Liver (tissue), 9 donors: ENCODE measurements around the gene CCDC63. TPM values are rescaled to one million over a fixed set of nuclear protein-coding genes. Genes with fewer than 3 reads are reported as not detected.

ENCODE experiments used
- DNase-seq: peaks from one replicate; pipeline ENCODE4 v3.0.0-alpha.2; 2017; ENCODE audit warnings: low spot score
- H3K27ac ChIP-seq, 2 donors: one replicate each; pipeline ENCODE4 v1.7.0; 2013; ENCODE audit warnings: inconsistent platforms in 2 of 2, low read length in 2 of 2, control low read depth in 1 of 2, low read depth in 1 of 2, mild to moderate bottlenecking in 1 of 2
- H3K27me3 ChIP-seq, 4 donors: one replicate each; pipeline versions ENCODE4 v1.6.1 to v1.7.0; 2013; ENCODE audit warnings: low read length in 3 of 4, inconsistent platforms in 1 of 4, mild to moderate bottlenecking in 1 of 4, moderate library complexity in 1 of 4; ENCODE audit not compliant: control insufficient read depth in 4 of 4, insufficient read depth in 4 of 4
- H3K36me3 ChIP-seq, 4 donors: one replicate each; pipeline versions ENCODE4 v1.6.1 to v1.7.0; 2013; ENCODE audit warnings: low read length in 3 of 4, mild to moderate bottlenecking in 3 of 4, low read depth in 1 of 4, moderate library complexity in 1 of 4; ENCODE audit not compliant: control insufficient read depth in 4 of 4, insufficient read depth in 3 of 4
- H3K4me1 ChIP-seq, 4 donors: one replicate each; pipeline versions ENCODE4 v1.6.1 to v1.7.0; 2013; ENCODE audit warnings: low read length in 3 of 4, mild to moderate bottlenecking in 3 of 4, moderate library complexity in 1 of 4; ENCODE audit not compliant: control insufficient read depth in 4 of 4, insufficient read depth in 4 of 4
- H3K4me3 ChIP-seq, 3 donors: one replicate each; pipeline versions ENCODE4 v1.6.1 to v1.7.0; 2013; ENCODE audit warnings: low read length in 3 of 3, control low read depth in 1 of 3, low read depth in 1 of 3, mild to moderate bottlenecking in 1 of 3
- H3K9ac ChIP-seq, 2 donors: one replicate each; pipeline ENCODE4 v1.7.0; 2013; ENCODE audit warnings: low read length in 2 of 2, mild to moderate bottlenecking in 2 of 2, moderate library complexity in 2 of 2, control low read depth in 1 of 2, low read depth in 1 of 2
- H3K9me3 ChIP-seq, 4 donors: one replicate each; pipeline versions ENCODE4 v1.6.1 to v1.7.0; 2013; ENCODE audit warnings: low read length in 3 of 4; ENCODE audit not compliant: control insufficient read depth in 4 of 4
- ATF3 ChIP-seq: IDR thresholded peaks from 2 replicates; pipeline ENCODE4 v1.6.1; 2016; ENCODE audit warnings: antibody characterized with exemption
- EGR1 ChIP-seq, 2 donors: IDR thresholded peaks; 2 replicates each; pipeline ENCODE4 v1.6.1; 2016 to 2018; ENCODE audit warnings: antibody characterized with exemption in 2 of 2, low read depth in 2 of 2
- GABPA ChIP-seq, 2 donors: IDR thresholded peaks in 1 of 2; conservative IDR thresholded peaks in 1 of 2; 2 replicates each; pipeline ENCODE4 v1.6.1; 2016; ENCODE audit warnings: antibody characterized with exemption in 2 of 2, mild to moderate bottlenecking in 1 of 2, moderate library complexity in 1 of 2
- JUND ChIP-seq, 2 donors: IDR thresholded peaks; 2 replicates each; pipeline ENCODE4 v1.6.1; 2016; ENCODE audit warnings: antibody characterized with exemption in 2 of 2
- NR2F2 ChIP-seq: IDR thresholded peaks from 2 replicates; pipeline ENCODE4 v1.6.1; 2016; ENCODE audit warnings: antibody characterized with exemption
- RAD21 ChIP-seq, 2 donors: IDR thresholded peaks; 2 replicates each; pipeline ENCODE4 v1.6.1; 2016; ENCODE audit warnings: antibody characterized with exemption in 2 of 2, mild to moderate bottlenecking in 2 of 2
- RXRA ChIP-seq, 2 donors: IDR thresholded peaks; 2 replicates each; pipeline ENCODE4 v1.6.1; 2017 to 2018; ENCODE audit warnings: antibody characterized with exemption in 2 of 2, mild to moderate bottlenecking in 1 of 2
- TAF1 ChIP-seq: conservative IDR thresholded peaks from 2 replicates; pipeline ENCODE4 v1.6.1; 2016; ENCODE audit warnings: antibody characterized with exemption, mild to moderate bottlenecking
- WGBS: extraction: QIAGEN DNeasy Blood & Tissue Kit; methylation state at CpG from one replicate; pipeline ENCODE4 v1.1.7; 2013; 5-methylcytosine and 5-hydroxymethylcytosine counted together
- polyA plus RNA-seq, 2 donors: library from polyadenylated mRNA; stranded (reverse) in 1 of 2; unstranded in 1 of 2; fragments of 200-250 nt in 1 of 2; fragments of >200 nt in 1 of 2; fragmentation: Nextera tagmentation in 1 of 2; extraction: Ambion mirVana in 1 of 2; gene quantifications; one replicate each; pipeline versions ENCODE4 v1.2.1 to v1.2.3, GENCODE V29; 2013 to 2015
- total RNA-seq, 2 donors: library from RNA; depleted of rRNA; stranded (reverse); fragments of >200 nt; gene quantifications; one replicate each; pipeline ENCODE4 v1.2.3, GENCODE V29; 2014
- TF ChIP-seq, protein P1 (sequence below): IDR thresholded peaks from 2 replicates; pipeline ENCODE4 v1.6.1; 2016; ENCODE audit warnings: antibody characterized with exemption, mild to moderate bottlenecking
- TF ChIP-seq, protein P2 (sequence below): IDR thresholded peaks from 2 replicates; pipeline ENCODE4 v1.6.1; 2016; ENCODE audit warnings: antibody characterized with exemption
- donor health status: healthy.
- donor health status: healthy.
- donor health status: healthy.
- donor health status: healthy.
- donor health status: healthy.

CCDC63 gene
- total and polyA plus RNA-seq, 4 donors, result not detected

GRCh38 chr12:110903511-110903910 is 56.7 kb downstream of the CCDC63 start (continued):
- TF ChIP-seq, protein P1, sequence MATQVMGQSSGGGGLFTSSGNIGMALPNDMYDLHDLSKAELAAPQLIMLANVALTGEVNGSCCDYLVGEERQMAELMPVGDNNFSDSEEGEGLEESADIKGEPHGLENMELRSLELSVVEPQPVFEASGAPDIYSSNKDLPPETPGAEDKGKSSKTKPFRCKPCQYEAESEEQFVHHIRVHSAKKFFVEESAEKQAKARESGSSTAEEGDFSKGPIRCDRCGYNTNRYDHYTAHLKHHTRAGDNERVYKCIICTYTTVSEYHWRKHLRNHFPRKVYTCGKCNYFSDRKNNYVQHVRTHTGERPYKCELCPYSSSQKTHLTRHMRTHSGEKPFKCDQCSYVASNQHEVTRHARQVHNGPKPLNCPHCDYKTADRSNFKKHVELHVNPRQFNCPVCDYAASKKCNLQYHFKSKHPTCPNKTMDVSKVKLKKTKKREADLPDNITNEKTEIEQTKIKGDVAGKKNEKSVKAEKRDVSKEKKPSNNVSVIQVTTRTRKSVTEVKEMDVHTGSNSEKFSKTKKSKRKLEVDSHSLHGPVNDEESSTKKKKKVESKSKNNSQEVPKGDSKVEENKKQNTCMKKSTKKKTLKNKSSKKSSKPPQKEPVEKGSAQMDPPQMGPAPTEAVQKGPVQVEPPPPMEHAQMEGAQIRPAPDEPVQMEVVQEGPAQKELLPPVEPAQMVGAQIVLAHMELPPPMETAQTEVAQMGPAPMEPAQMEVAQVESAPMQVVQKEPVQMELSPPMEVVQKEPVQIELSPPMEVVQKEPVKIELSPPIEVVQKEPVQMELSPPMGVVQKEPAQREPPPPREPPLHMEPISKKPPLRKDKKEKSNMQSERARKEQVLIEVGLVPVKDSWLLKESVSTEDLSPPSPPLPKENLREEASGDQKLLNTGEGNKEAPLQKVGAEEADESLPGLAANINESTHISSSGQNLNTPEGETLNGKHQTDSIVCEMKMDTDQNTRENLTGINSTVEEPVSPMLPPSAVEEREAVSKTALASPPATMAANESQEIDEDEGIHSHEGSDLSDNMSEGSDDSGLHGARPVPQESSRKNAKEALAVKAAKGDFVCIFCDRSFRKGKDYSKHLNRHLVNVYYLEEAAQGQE, result no peak
- no peak for TF ChIP-seq EGR1 (IDR thresholded peaks at IDR 0.05; ENCODE audit: low read depth in 2 of 2)
- no peak for TF ChIP-seq RXRA (IDR thresholded peaks at IDR 0.05)

DNA sequence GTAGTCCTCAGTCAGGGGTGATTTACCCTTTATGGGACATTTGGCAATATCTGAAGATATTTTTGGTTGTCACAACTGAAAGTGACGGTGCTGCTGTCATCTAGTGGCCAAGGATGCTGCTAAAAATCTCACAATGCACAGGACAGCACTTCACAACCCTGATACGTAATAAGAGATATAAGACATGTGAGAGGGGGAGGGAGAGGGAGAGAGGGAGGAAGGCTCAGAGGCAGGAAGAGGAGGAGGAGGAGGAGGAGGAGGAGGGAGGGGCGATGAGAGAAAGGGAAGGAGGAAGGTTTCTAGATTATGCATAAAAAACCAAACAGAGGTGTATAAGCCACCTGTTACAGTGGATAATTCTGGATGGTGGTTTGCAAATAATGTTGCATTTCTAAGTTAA is 59.3 kb downstream of the CCDC63 start:
- H3K4me3 ChIP-seq, result no peak overlapping the region
- no peak overlapping the region for H3K27ac ChIP-seq
- no peaks in the 10 kb centered on the region for H3K36me3 ChIP-seq
- peaks cover 0 to 3% (median 0%) of the 10 kb centered on the region in 4 donors for H3K9me3 ChIP-seq
- H3K4me1 ChIP-seq, result no peaks in the 10 kb centered on the region
- H3K27me3 ChIP-seq, result no peaks in the 10 kb centered on the region
- TF ChIP-seq RXRA (IDR thresholded peaks at IDR 0.05), result no peak
- no peak for TF ChIP-seq RAD21 (IDR thresholded peaks at IDR 0.05)
- TF ChIP-seq JUND (IDR thresholded peaks at IDR 0.05), result no peak
- TF ChIP-seq, protein P2, sequence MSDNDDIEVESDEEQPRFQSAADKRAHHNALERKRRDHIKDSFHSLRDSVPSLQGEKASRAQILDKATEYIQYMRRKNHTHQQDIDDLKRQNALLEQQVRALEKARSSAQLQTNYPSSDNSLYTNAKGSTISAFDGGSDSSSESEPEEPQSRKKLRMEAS, result no peak
- DNase-seq, result no peak
- H3K9ac ChIP-seq, result no peak overlapping the region
- WGBS, result 55% methylated on average over 3 of the region's 3 CpGs

DNA sequence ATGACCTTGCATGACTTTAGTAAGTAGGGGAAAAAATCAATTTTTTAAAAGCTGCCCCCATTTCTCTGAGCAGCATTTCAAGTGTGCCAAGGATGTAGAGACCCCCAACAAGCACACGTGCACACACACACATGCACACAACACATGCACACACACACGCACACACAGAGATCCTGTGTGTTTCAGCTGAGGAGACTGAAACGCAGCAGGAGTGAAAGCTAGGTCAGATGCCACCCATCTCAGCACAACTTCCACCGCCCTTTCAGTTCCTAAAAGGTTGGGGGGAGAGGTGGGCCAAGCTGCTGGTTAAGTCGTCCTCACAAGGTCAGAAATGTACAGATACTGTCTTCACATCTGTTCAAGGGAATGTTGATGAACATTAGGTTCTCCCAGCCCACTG is 59.7 kb downstream of the CCDC63 start:
- H3K36me3 ChIP-seq, result no peaks in the 10 kb centered on the region
- no peaks in the 10 kb centered on the region for H3K4me1 ChIP-seq
- no peak overlapping the region for H3K9ac ChIP-seq
- H3K4me3 ChIP-seq, result no peak overlapping the region
- H3K9me3 ChIP-seq, result peaks cover 0 to 3% (median 0%) of the 10 kb centered on the region in 4 donors
- 82% methylated on average over 5 of the region's 5 CpGs for WGBS
- H3K27ac ChIP-seq, result no peak overlapping the region
- no peaks in the 10 kb centered on the region for H3K27me3 ChIP-seq
- no peak for DNase-seq
- TF ChIP-seq, protein P2, result no peak
- TF ChIP-seq GABPA (IDR thresholded peaks at IDR 0.05 in 1 of 2, conservative IDR thresholded peaks at IDR 0.05 in 1 of 2), result no peak
- no peak for TF ChIP-seq ATF3
- no peak for TF ChIP-seq NR2F2
- no peak for TF ChIP-seq TAF1

- H3K27ac ChIP-seq, result no peak overlapping the region
- no peak overlapping the region for H3K4me3 ChIP-seq
- peaks cover 0 to 3% (median 0%) of the 10 kb centered on the region in 4 donors for H3K9me3 ChIP-seq
- no peak for TF ChIP-seq NR2F2
- H3K9ac ChIP-seq, result no peak overlapping the region
- no peak for DNase-seq
- no peaks in the 10 kb centered on the region for H3K27me3 ChIP-seq
- WGBS, result 91% methylated on average over 4 of the region's 4 CpGs
- no peaks in the 10 kb centered on the region for H3K4me1 ChIP-seq
- H3K36me3 ChIP-seq, result no peaks in the 10 kb centered on the region
These were observed 60.2 kb downstream of the CCDC63 start for GRCh38 chr12:110906985-110907384.
